Measurements from ENCODE around the gene SLC24A3. TPM values are rescaled to one million over a fixed set of nuclear protein-coding genes. Genes with fewer than 3 reads are reported as not detected.

The SLC24A3 gene
- total RNA-seq, 1 experiment from 2014 or later: not detected

GRCh38 chr20:19758501-19759331, 546.3 kb downstream of the SLC24A3 start:
- no peak for DNase-seq (ENCODE audit: low spot score)

DNA sequence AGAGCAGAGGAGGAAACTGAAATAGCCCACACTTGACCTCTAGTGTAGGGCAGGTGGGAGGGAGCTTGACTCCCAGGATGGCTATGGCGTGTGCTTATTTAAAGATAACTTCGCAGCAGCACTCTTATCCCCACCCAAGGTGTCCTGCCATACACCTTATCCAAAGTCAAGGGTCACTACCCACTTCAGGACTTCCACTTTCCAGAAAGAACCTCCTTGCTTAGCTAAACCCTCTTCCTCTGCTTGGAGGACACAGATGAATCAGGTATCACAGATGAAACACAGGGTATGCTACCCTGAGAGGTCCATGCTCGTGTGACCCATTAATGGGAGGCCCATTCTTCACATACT, 547.9 kb downstream of the SLC24A3 start:
- no peak for DNase-seq (ENCODE audit: low spot score)

GRCh38 chr20:19761326-19761725, 548.9 kb downstream of the SLC24A3 start:
- no peak for DNase-seq (ENCODE audit: low spot score)

GRCh38 chr20:19761841-19762240, 549.4 kb downstream of the SLC24A3 start:
- no peak for DNase-seq (ENCODE audit: low spot score)

GRCh38 chr20:19764207-19764606, 551.8 kb downstream of the SLC24A3 start:
- no peak for DNase-seq (ENCODE audit: low spot score)

- DNase-seq (ENCODE audit: low spot score): no peak
Measured at GRCh38 chr20:19765266-19765665, 552.8 kb downstream of the SLC24A3 start.

DNA sequence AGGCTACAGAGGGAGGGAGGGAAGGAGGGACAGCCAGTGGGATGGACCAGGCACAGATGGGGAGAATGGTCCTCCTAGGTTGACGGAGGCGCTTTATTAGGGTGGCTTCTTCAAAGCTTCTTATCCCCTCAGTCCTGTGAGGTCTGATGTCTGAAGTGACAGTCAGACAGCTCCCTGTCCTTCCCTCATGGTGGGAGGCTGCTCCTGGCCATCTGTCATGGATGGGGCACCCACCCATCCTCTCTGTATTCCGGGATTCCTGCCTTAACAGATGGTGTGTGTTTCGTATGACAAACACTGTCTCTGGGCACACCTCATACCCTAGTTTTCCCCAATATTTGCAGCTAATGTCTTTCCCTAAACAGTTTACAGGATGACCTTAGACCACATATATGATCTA, 553.5 kb downstream of the SLC24A3 start:
- DNase-seq (ENCODE audit: low spot score): no peak

DNA sequence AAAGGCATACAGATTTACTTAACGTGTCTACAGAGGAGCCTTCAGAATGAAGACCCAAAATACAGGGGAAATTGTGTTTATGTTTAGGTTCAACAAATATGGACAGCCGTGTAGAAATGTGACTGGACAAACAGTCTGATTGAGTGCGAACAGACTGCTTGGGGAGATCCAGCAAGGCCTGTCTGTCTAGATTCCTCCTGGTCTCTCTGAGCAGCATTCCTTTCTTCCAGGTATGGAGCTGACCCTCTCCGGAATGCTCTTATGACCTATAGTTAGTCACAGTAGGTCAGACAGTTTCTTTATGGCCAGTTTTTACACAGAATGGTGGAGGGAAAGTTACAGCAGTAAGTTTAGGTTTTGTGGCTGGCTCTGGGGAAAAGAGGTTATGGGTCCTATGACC, 554.6 kb downstream of the SLC24A3 start:
- peak; percentile 65 for DNase-seq (ENCODE audit: low spot score)

DNA sequence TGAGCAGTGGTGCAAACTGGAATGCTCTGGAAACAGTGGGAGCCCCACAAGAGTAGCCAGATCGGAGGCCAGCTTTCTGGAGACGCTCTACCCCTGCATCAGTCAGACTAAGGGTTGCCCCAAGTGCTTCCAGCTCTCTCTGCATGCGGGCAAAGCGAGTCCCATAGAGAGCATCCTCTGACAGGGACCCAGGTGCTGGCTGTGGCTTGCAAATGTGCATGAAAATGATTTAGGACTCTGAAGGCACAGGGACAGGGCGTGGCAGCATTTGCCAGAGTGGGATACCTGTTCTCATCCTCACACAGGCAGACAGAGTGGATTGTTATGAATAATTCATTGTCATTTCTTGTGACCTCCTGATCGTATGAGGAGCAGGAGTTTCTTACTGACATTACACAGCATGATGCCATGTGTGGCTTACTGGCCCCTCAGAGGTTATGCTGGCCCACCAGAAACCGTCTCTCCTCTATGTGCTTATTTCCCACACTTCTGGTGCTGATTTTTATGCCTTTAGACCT, 555.9 kb downstream of the SLC24A3 start:
- DNase-seq (ENCODE audit: low spot score): no peak

GRCh38 chr20:19769507-19769906, 557.1 kb downstream of the SLC24A3 start:
- DNase-seq (ENCODE audit: low spot score): no peak

DNA sequence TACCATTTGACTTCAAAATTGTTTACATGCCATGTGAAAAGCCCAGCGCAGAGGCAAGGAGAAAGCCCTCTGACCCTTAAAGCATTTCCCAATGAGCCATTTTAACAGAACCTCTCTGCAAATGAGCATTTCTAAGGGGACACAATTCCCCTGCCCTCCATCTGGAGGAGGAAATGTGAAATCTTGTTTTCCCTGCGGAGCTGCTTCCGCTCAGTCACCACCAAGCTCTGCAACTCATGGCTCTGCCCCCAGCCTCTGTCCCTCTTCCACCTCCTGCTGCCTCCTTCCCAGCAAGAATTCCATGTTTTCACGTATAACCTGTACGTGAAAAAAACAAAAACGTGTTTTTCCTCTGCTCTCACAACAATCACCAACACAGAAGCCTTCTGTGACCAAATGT, 557.9 kb downstream of the SLC24A3 start:
- no peak for DNase-seq (ENCODE audit: low spot score)

DNA sequence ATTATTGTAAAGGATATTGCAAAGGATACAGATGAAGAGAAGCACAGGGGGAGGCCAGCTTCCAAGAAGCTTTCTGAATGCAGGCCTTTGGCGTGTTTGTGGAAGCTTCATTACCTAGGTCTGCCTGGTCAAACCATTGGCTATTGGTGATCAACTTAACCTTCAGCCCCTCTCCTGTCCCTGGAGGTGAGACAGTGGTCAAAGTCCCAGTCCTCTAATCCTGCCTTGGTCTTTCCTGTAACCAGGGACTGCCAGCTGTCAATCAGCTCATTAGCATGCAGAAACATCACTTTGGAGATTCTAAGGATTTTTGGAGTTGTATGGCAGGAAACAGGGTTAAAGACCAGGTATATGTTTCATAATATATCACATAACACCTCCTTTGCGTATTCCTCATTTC, 558.6 kb downstream of the SLC24A3 start:
- no peak for DNase-seq (ENCODE audit: low spot score)
